A172 (cell line): ENCODE results near the gene GALNT11. TPM values are rescaled to one million over a fixed set of nuclear protein-coding genes. Genes with fewer than 3 reads are reported as not detected.

Source experiments
- DNase-seq: peaks from one replicate; pipeline ENCODE4 v3.0.0-alpha.2; 2015; ENCODE audit warnings: low spot score
- total RNA-seq: library from RNA; depleted of rRNA; stranded (reverse); fragments of >200 nt; shearing (Covaris generic); gene quantifications from 2 replicates; pipeline ENCODE4 v1.2.3, GENCODE V29; 2014; rRNA removed

The GALNT11 gene
- total RNA-seq, 1 experiment from 2014 or later, result 73.5 TPM

DNA sequence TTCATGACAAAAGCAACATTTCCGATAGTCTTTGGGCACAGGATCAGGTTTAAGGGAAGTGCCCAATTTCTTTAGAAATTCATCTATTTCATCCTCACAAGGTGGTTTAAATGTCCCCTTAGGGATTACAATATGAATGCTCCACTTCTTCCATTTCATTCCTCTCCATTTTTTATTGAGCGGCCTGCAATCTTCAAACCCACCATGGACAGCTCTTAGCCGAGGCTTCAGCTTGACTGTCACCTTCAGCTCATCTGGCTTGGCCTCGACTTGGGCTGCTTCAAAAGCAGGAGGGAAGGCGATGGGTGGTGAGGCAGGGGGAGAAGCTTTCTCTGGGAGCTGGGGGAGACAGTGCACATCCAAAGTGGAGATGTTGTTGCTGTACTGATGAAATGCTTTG, 123.2 kb downstream of the GALNT11 start:
- no peak for DNase-seq

GRCh38 chr7:152149363-152149762, 123.9 kb downstream of the GALNT11 start:
- no peak for DNase-seq

DNA sequence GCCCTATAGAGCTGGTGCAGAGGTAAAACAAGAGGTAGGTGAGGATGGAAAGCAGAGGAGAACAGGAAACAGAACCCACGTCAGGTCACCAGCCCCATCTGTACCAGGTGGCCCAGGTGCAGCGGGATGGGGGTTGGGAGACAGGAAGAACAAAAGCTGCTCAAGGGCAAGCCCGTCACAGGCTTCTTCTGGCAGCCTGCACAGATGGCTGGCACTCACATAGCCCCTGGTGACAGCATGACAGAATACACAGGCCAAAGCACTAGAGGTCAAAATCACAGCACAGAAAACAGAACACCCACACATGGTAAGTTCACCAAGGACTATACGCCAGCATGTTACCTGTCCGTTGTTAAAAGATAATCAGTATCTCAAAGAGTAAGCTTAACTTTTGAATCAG, 126.8 kb downstream of the GALNT11 start:
- DNase-seq, result no peak

- DNase-seq, result no peak
Measured at GRCh38 chr7:152158801-152159587, 133.5 kb downstream of the GALNT11 start.

DNA sequence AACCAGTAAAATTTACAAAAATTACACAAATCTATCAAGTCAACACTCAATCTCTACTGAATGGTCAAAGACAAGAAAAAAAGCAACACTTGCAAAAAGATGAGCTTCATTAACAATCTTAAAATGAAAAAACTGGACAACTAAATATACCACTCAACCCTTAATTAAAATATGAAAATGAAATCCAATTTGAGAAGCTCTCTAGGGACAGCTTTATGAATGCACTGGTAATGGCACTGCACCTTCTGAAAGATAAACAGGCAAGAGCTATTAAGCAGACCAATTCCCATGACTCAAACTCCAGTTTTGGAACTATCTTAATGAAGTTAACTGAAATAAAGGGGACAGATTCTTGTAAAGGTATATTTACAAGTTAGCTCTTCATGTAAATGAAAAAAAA, 135.7 kb downstream of the GALNT11 start:
- DNase-seq, result no peak

DNA sequence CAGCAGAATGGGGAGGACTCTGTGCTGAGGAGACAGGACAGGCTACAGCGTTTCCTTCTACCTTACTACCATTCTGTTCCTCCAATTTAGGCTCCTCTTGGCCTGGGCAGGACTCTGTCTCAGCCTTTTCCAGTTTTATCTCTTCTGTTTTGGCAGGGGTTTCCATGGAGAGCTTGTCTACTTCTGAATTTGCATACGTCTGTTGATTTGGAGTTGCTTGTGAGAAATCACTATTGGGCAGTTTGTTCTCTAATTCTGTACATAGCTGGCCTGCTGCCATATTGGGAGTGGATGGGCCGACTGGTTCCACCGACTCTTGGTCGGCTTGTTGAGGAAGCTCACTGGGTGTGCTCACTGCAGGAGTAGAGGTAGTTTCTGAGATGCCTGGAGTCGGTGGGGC, 136.8 kb downstream of the GALNT11 start:
- no peak for DNase-seq

Other genes starting within 250 kb of the GALNT11 start
- gene PRKAG2, start 148.6 kb upstream of the GALNT11 start, total RNA-seq, result 41.6 and 59.7 TPM in 2 replicates
- not detected in 2 replicates for gene GALNTL5, start 69.2 kb upstream of the GALNT11 start, total RNA-seq